CD14-positive monocyte (primary cell): ENCODE results near the gene SHROOM3. TPM values are rescaled to one million over a fixed set of nuclear protein-coding genes. Genes with fewer than 3 reads are reported as not detected.

Experiments
- DNase-seq, 3 donors: peaks; one replicate each; pipeline ENCODE4 v3.0.0-alpha.2; 2011 to 2022
- H2AFZ ChIP-seq: 2 replicates; pipeline ENCODE4 v1.6.0; 2012; ENCODE audit warnings: mild to moderate bottlenecking, low read depth, low read length, inconsistent platforms; ENCODE audit not compliant: insufficient read depth, poor library complexity, severe bottlenecking
- H3K27ac ChIP-seq, 2 donors: 1 replicate in 1 of 2; 2 replicates in 1 of 2; pipeline ENCODE4 v1.5.1; 2012 to 2013; ENCODE audit warnings: low read length in 2 of 2, control low read depth in 1 of 2, inconsistent platforms in 1 of 2, low read depth in 1 of 2, mild to moderate bottlenecking in 1 of 2
- H3K27me3 ChIP-seq, 2 donors: one replicate each; pipeline versions ENCODE4 v1.6.0 to v1.6.1; 2011 to 2013; ENCODE audit warnings: low read length in 2 of 2; ENCODE audit not compliant: control insufficient read depth in 2 of 2, insufficient read depth in 2 of 2
- H3K36me3 ChIP-seq, 2 donors: replicated peaks in 1 of 2; 1 replicate in 1 of 2; 2 replicates in 1 of 2; pipeline versions ENCODE4 v1.5.1 to v1.6.1; 2012 to 2013; ENCODE audit warnings: low read length in 2 of 2, control low read depth in 1 of 2, inconsistent platforms in 1 of 2, mild to moderate bottlenecking in 1 of 2; ENCODE audit not compliant: insufficient read depth in 2 of 2, control insufficient read depth in 1 of 2
- H3K4me1 ChIP-seq, 2 donors: 1 replicate in 1 of 2; 2 replicates in 1 of 2; pipeline versions ENCODE4 v1.5.1 to v1.6.1; 2012 to 2013; ENCODE audit warnings: low read length in 2 of 2, control low read depth in 1 of 2, inconsistent platforms in 1 of 2, mild to moderate bottlenecking in 1 of 2, moderate library complexity in 1 of 2; ENCODE audit not compliant: insufficient read depth in 2 of 2, control insufficient read depth in 1 of 2
- H3K4me2 ChIP-seq: replicated peaks from 2 replicates; pipeline ENCODE3; 2012; ENCODE audit warnings: low read length, moderate library complexity, mild to moderate bottlenecking; ENCODE audit not compliant: poor library complexity, severe bottlenecking; ENCODE audit errors: extremely low read depth
- H3K4me3 ChIP-seq, 3 experiments: fragments of 200-600 bp in 1 of 3; sonication (generic) in 1 of 3; replicated peaks in 1 of 3; 1 replicate in 2 of 3; 2 replicates in 1 of 3; pipeline ENCODE4 v1.5.1; 2011 to 2013; ENCODE audit warnings: low read length in 3 of 3, mild to moderate bottlenecking in 3 of 3, control low read depth in 2 of 3, low read depth in 2 of 3, inconsistent platforms in 1 of 3, moderate library complexity in 1 of 3
- H3K79me2 ChIP-seq: 2 replicates; pipeline ENCODE4 v1.6.0; 2012; ENCODE audit warnings: mild to moderate bottlenecking, control low read depth, inconsistent platforms, low read length, moderate library complexity; ENCODE audit not compliant: insufficient read depth
- H3K9ac ChIP-seq: 2 replicates; pipeline ENCODE4 v1.6.0; 2017; ENCODE audit warnings: low read length, mild to moderate bottlenecking; ENCODE audit not compliant: insufficient read depth, poor library complexity, severe bottlenecking
- H3K9me3 ChIP-seq, 2 donors: replicated peaks in 1 of 2; 1 replicate in 1 of 2; 2 replicates in 1 of 2; pipeline versions ENCODE4 v1.5.1 to v1.6.1; 2012 to 2013; ENCODE audit warnings: low read length in 2 of 2, control low read depth in 1 of 2; ENCODE audit not compliant: control insufficient read depth in 1 of 2, insufficient read depth in 1 of 2
- H4K20me1 ChIP-seq: 2 replicates; pipeline ENCODE4 v1.6.0; 2012; ENCODE audit warnings: mild to moderate bottlenecking, low read length, control low read depth, moderate library complexity; ENCODE audit not compliant: insufficient read depth
- H3K27ac Mint-ChIP-seq, 7 donors: one replicate each; pipeline ENCODE4 v1.8.0; 2020; ENCODE audit warnings: mild to moderate bottlenecking in 7 of 7, mixed read lengths in 7 of 7, moderate library complexity in 6 of 7, inconsistent platforms in 2 of 7
- H3K27me3 Mint-ChIP-seq, 3 donors: one replicate each; pipeline ENCODE4 v1.8.0; 2021 to 2022; ENCODE audit warnings: low read depth in 3 of 3, mild to moderate bottlenecking in 3 of 3, mixed read lengths in 3 of 3, moderate library complexity in 3 of 3, inconsistent platforms in 1 of 3
- H3K36me3 Mint-ChIP-seq, 2 donors: one replicate each; pipeline ENCODE4 v1.8.0; 2020; ENCODE audit warnings: mixed read lengths in 2 of 2, inconsistent platforms in 1 of 2, mild to moderate bottlenecking in 1 of 2
- H3K4me1 Mint-ChIP-seq: one replicate; pipeline ENCODE4 v1.8.0; 2020; ENCODE audit warnings: mild to moderate bottlenecking, mixed read lengths
- H3K4me3 Mint-ChIP-seq, 2 donors: one replicate each; pipeline ENCODE4 v1.8.0; 2020; ENCODE audit warnings: mild to moderate bottlenecking in 2 of 2, mixed read lengths in 2 of 2, moderate library complexity in 1 of 2
- H3K9me3 Mint-ChIP-seq, 7 donors: one replicate each; pipeline ENCODE4 v1.8.0; 2020 to 2022; ENCODE audit warnings: mixed read lengths in 7 of 7, mild to moderate bottlenecking in 6 of 7, moderate library complexity in 6 of 7, inconsistent platforms in 2 of 7
- CTCF ChIP-seq: fragments of 200-600 bp; IDR thresholded peaks from one replicate; pipeline ENCODE4 v1.8.0; 2022; ENCODE audit warnings: antibody characterized with exemption, mild to moderate bottlenecking
- WGBS: methylation state at CpG from one replicate; pipeline ENCODE4 v1.1.5; 2013; ENCODE audit warnings: missing lambda C conversion rate; ENCODE audit not compliant: insufficient coverage; 5-methylcytosine and 5-hydroxymethylcytosine counted together
- intact Hi-C, 2 donors: fragments of 100-400 bp; cut with micrococcal nuclease; formaldehyde crosslinking; loops; one replicate each; pipeline versions ENCODE4 v1.15.0 to v1.15.1; 2023
- polyA plus RNA-seq, 3 donors: library from polyadenylated mRNA; depleted of rRNA in 1 of 3; unstranded in 2 of 3; stranded (reverse) in 1 of 3; fragments of 300-500 nt in 2 of 3; fragments of >200 nt in 1 of 3; fragmentation: Illumina TruSeq in 2 of 3; gene quantifications; 1 replicate in 2 of 3; 2 replicates in 1 of 3; pipeline ENCODE4 v1.2.3, GENCODE V29; 2012 to 2021

SHROOM3 gene
- polyA plus RNA-seq, 3 donors = not detected

DNA sequence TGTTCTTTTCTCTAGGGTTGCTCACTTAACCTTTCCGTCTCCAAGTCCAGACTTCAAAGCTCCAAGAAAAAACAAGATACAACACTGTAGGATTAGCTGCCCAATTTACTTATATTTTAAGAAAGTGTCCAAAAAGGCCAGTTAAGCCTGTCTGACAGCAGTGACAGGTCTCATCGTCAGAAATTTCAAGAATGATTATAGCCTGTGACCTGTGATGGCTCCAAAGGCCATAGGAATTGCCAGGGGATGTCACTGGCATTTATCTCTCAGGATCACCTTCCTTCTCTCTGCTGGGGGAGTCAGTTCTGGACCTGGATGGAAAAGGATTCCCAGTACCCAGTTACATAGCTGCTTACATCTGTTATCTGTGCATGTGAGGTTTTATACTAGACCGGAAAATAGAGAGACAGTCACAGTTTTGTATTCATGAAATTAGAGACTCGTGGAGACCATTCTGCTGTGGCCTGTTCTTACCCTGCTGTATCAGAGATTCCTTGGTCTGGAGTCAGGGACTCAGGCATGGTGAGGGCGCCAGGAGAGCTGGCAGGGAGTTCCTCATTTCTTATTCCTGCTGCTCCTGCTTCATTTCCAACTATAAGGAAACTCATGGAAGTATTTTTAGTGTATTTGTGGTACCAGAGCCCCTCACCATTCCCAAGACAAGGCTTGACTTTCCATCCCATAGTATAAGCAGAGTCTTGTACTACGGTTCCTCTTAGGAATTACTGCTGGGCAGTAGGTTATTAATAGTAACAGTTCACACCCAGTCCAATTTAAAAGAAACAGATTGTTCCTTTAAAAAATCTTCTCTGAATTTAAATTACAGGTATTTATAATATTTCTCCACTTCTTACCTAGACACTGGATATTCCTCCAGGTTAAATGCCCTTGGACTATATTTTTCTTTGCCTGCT, 220.8 kb downstream of the SHROOM3 start:
- H2AFZ ChIP-seq = no peak overlapping the region
- no peaks in the 10 kb centered on the region for H3K36me3 Mint-ChIP-seq
- no peaks in the 10 kb centered on the region for H3K9me3 ChIP-seq
- peaks cover 0 to 4% (median 0%) of the 10 kb centered on the region in 7 donors for H3K9me3 Mint-ChIP-seq
- no peak overlapping the region for H3K27ac ChIP-seq
- H3K4me2 ChIP-seq = no peak overlapping the region
- H3K4me1 Mint-ChIP-seq = no peaks in the 10 kb centered on the region
- no peak overlapping the region for H3K4me3 ChIP-seq
- H3K36me3 ChIP-seq = no peaks in the 10 kb centered on the region
- H3K4me3 Mint-ChIP-seq = no peak overlapping the region
- H3K9ac ChIP-seq = no peak overlapping the region
- TF ChIP-seq CTCF = no peak
- H3K27ac Mint-ChIP-seq = no peak overlapping the region
- no peaks in the 10 kb centered on the region for H3K4me1 ChIP-seq
- no peaks in the 10 kb centered on the region for H4K20me1 ChIP-seq
- no peak for DNase-seq
- WGBS = 90% methylated on average over 2 of the region's 6 CpGs
- intact Hi-C loops = no loop called here
- peaks cover 0 to 1% (median 0%) of the 10 kb centered on the region in 3 donors for H3K27me3 Mint-ChIP-seq
- no peaks in the 10 kb centered on the region for H3K79me2 ChIP-seq
- no peaks in the 10 kb centered on the region for H3K27me3 ChIP-seq

GRCh38 chr4:76657443-76657842, 222.4 kb downstream of the SHROOM3 start:
- Mint-ChIP-seq H3K27me3 (peaks cover 0 to 1% (median 0%) of the 10 kb centered on the region in 3 donors), H3K4me1 (no peaks in the 10 kb centered on the region), H3K9me3 (peaks cover 0 to 6% (median 0%) of the 10 kb centered on the region in 7 donors), H3K4me3 (no peak overlapping the region), H3K36me3 (no peaks in the 10 kb centered on the region), H3K27ac (no peak overlapping the region)
- no peaks in the 10 kb centered on the region for H3K4me1 ChIP-seq
- 100% methylated on average over 1 of the region's 2 CpGs for WGBS
- H3K4me2 ChIP-seq = no peak overlapping the region
- TF ChIP-seq CTCF = no peak
- no peaks in the 10 kb centered on the region for H4K20me1 ChIP-seq
- H3K79me2 ChIP-seq = no peaks in the 10 kb centered on the region
- H3K36me3 ChIP-seq = no peaks in the 10 kb centered on the region
- no peak for DNase-seq
- H3K9me3 ChIP-seq = no peaks in the 10 kb centered on the region
- no peak overlapping the region for H3K27ac ChIP-seq
- intact Hi-C loops = no loop called here
- no peak overlapping the region for H3K9ac ChIP-seq
- no peaks in the 10 kb centered on the region for H3K27me3 ChIP-seq
- no peak overlapping the region for H3K4me3 ChIP-seq
- no peak overlapping the region for H2AFZ ChIP-seq
